T47D (cell line): Measurements from ENCODE around the gene PNPLA3.

ENCODE experiments used
- DNase-seq, 2 experiments: peaks; one replicate each; pipeline versions ENCODE4 v3.0.0 to v3.0.0-alpha.2; 2011 to 2012; ENCODE audit warnings: low read depth in 1 of 2, low spot score in 1 of 2
- JUND ChIP-seq: IDR thresholded peaks from 2 replicates; pipeline ENCODE4 v1.6.1; 2012; ENCODE audit warnings: low read depth
- in situ Hi-C: cut with HindIII; loops from 2 replicates; pipeline ENCODE4 v1.10.0; 2016; ENCODE audit warnings: low sequenced_read_pairs, low pct_unique_long_range_greater_than_20kb

Gene PNPLA3

DNA sequence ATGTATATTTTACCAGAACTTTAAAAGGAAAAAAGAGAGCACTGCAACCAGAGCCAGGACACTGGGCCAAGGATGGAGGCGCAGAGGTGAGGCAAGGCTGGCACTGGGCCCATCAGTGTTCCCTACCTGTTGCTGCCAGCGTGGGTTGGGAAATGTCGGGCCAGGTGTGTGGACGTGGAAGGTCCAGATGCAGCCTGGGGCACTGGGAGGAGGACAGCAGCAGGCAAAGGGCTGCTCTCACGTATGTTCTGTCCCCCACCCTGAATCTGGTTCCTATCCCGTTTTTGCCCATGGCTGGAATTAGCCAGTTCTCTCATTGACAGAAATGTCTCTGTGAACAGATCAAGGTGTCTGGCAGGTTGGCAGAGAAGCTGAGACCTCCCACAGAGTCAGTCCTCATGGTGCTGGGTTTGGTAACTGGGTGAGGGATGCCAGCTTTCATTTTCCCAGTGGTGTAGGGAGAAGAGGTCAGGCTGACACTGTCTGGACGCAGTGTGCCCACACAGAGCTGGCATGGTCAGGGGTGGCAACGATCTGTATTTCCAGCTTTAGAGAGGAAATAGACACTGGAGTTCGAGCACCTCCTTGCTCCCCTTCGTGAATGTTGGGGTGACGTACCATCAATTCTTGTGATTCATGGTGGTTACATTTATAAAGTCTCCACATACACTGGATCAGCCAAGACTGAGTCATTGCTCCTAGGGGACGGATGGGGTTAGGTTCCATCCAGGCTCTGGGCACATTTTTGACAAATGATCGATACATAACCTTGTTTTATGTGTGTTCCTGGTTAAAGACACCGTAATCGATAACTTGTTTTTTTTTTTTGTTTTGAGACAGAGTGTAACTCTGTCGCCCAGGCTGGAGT, 4.3 kb upstream of the PNPLA3 start:
- in situ Hi-C loops = no loop called here
- no peak for TF ChIP-seq JUND
- peak in 1 of 2 experiments; percentile 61 for DNase-seq

- TF ChIP-seq JUND = no peak
- in situ Hi-C loops = no loop called here
- DNase-seq = peak in 1 of 2 experiments; percentile 77
Observed at GRCh38 chr22:43921370-43921769, 2.2 kb upstream of the PNPLA3 start.

DNA sequence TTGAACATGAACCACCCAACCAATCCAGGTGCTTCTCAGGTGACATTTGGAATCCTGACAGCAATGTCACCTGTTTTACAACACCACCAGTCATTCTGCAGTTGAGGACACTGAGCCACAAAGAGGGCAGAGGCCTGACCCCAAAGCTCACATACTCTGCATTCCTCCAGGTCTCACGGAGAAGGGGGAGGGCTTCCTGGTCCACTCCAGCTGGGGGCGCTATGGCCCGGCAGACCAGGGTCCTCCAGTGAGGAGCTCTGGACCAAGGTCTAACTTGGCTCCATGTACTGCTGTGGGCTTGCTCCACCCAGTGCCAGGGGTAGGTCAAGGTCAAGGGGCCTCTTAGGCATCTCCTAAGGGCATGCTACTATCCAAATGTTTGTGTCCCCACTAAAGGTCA, 1.5 kb upstream of the PNPLA3 start:
- no peak for TF ChIP-seq JUND
- DNase-seq = peak in 1 of 2 experiments; percentile 88
- in situ Hi-C loops = no loop called here

DNA sequence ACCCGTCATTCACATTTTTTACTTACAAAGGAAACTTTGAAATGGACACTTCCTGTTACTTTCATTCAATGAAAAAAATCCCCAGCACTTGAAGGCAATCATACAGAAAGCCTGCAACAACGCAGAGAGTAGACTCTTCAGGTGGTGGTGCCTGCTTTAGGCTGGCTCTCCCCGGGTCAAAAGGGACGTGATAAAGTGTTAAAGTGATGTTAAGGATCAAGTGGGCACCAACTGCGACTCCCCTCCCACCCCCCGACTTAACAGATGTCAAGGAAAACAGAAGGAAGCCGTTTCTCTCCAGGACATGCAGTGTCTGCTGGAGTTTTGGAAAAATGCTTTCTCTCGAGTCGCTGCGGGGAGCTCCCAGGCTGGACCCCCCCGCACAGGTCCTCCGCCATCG, 414 bp upstream of the PNPLA3 start:
- DNase-seq = no peak
- no peak for TF ChIP-seq JUND
- in situ Hi-C loops = no loop called here

GRCh38 chr22:43924877-43925276, 1.3 kb downstream of the PNPLA3 start:
- TF ChIP-seq JUND = no peak
- DNase-seq = no peak
- in situ Hi-C loops = no loop called here

- DNase-seq = peak; percentile 44 to 83
- in situ Hi-C loops = no loop called here
- no peak for TF ChIP-seq JUND
Observed at GRCh38 chr22:43925433-43926348, 2.1 kb downstream of the PNPLA3 start.

- in situ Hi-C loops = no loop called here
- peak in 1 of 2 experiments; percentile 25 for DNase-seq
- no peak for TF ChIP-seq JUND
Observed at GRCh38 chr22:43926349-43926710, 2.7 kb downstream of the PNPLA3 start.

DNA sequence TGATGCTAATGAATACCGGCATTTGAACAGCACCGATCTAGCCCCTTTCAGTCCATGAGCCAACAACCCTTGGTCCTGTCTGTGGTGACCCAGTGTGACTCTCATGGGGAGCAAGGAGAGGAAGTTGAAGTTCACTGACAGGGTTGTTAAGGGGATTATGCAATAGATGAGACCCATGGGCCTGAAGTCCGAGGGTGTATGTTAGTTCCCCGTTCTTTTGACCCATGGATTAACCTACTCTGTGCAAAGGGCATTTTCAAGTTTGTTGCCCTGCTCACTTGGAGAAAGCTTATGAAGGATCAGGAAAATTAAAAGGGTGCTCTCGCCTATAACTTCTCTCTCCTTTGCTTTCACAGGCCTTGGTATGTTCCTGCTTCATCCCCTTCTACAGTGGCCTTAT, 4.9 kb downstream of the PNPLA3 start:
- DNase-seq = no peak

DNA sequence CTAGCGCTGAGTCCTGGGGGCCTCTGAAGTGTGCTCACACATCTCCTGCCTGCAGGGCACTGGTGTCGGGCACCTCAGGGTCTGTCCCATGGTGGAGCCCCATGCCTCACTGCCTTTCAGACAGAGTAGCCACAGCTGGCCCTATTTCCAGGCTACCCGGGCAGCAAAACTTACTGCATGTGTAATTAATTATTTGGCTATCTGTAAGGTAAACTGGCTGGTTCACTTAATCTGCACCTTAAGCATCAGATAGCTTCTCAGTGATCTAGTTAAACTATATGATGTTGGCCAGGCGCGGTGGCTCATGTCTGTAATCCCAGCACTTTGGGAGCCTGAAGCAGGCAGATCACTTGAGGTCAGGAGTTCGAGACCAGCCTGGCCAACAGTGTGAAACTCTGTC, 5.3 kb downstream of the PNPLA3 start:
- TF ChIP-seq JUND = no peak
- no peak for DNase-seq
- in situ Hi-C loops = no loop called here

More for the DNA sequence above, 4.9 kb downstream of the PNPLA3 start:
- in situ Hi-C loops = no loop called here
- no peak for TF ChIP-seq JUND

DNA sequence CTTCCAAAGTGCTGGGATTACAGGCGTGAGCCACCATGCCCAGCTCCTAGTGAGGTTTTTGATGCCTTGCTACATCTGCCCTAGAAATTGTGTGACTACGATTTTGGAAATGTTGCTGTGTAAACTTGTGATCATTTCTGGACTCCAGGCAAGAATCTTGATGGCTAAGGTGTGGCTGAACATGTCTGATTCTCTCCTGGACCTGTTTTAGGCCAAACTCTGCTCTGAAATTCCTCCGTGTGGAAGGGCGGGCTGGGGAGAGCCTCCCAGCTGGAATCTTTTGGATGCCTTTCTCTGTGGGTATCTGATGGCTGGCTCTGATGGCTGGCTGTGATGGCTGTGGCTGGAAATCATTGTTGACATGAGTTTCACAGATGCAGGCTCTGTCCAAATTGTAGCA, 8.2 kb downstream of the PNPLA3 start:
- in situ Hi-C loops = no loop called here
- TF ChIP-seq JUND = no peak
- DNase-seq = no peak

DNA sequence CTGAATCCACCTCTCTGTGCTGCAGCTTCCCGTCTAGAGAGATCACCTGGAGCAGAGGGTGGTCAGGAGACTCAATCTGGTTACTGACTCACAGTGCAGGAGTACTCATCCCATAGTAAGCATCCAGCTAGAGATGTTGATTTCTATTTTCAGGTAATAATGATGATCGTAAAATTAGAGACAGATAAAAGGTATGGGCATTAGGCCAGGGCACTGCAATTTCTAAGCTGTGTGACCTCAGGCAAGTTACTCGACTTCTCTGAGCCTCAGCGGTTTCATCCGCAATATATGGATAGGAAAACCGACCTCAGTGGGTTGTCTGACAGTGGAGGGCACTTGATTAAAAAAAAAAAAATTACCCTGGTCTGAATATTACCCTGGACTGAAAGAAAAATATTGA, 17.8 kb downstream of the PNPLA3 start:
- DNase-seq = no peak
- in situ Hi-C loops = no loop called here
- TF ChIP-seq JUND = no peak

- no peak for DNase-seq
- in situ Hi-C loops = no loop called here
- no peak for TF ChIP-seq JUND
Observed at GRCh38 chr22:43944670-43945430, 21.2 kb downstream of the PNPLA3 start.
